ENCODE results near the gene TP73.
A peak's percentile ranks its signal among the peaks of the same experiment; 100 is the strongest.
"Not testable (repeated sequence)": the region's sequence is repeated elsewhere in the genome, so short reads cannot be mapped to it uniquely, and the experiment has no call there.

TP73 gene

GRCh38 chr1:3611170-3612019 lies 40.9 kb upstream of the TP73 start, which contains the start of gene MEGF6:
TSS of gene MEGF6 (minus strand) at chr1:3611508. CDS start at chr1:3611268, 240 bp downstream.
- TF ChIP-seq POLR2A (IDR thresholded peaks at IDR 0.05; ENCODE audit: low read depth, low read length): no peak
- DNase-seq (ENCODE audit: insufficient read length, low spot score): no peak

DNA sequence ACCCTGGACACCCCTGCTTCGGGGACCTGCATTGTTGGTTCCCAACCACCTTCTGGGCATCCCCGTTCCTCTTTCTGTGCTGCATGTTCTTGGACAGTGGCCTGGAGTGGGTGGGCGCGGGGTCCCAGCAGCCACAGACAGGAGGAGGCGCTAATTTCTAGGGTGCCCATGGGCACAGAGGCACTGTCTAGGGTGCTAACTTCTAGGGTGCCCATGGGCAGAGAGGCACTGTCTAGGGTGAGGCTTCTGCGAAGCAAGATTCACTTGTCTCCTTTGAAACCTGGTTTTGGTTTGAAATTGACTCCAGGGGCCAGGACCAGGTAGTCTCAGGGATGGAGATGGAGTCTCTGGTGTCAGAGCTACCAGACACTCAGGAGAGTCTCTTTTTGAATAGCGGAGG lies 40.2 kb upstream of the TP73 start:
- no peak for TF ChIP-seq POLR2A (IDR thresholded peaks at IDR 0.05; ENCODE audit: low read depth, low read length)
- FAIRE-seq (no peak), DNase-seq (ENCODE audit: insufficient read length, low spot score) (no peak)

More at GRCh38 chr1:3611170-3612019, 40.9 kb upstream of the TP73 start, which contains the start of gene MEGF6:
- FAIRE-seq: no peak

- FAIRE-seq (no peak), DNase-seq (ENCODE audit: insufficient read length, low spot score) (no peak)
- no peak for TF ChIP-seq POLR2A (IDR thresholded peaks at IDR 0.05; ENCODE audit: low read depth, low read length)
Measured at GRCh38 chr1:3614755-3615742, 37.3 kb upstream of the TP73 start.

DNA sequence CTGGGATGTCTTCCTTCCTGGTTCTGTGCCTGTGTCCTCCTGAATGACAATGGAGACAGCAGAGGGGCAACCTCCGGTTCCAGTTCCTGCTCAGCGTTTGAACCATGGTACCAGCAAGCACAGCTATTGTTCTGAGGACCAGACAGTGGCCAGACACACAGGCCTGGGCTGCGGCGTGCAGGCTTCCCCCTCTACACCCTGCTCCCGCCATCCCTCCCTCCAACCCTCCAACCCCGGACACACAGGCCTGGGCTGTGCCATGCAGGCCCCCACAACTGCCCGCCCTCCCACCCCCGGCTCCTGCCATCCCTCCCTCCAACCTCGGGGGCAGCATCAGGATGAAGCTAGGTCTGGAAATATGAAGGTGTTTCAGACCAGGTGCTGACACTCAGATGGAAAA lies 35.5 kb upstream of the TP73 start:
- FAIRE-seq: no peak
- no peak for TF ChIP-seq POLR2A (IDR thresholded peaks at IDR 0.05; ENCODE audit: low read depth, low read length)
- no peak for DNase-seq (ENCODE audit: insufficient read length, low spot score)

- no peak for TF ChIP-seq POLR2A (IDR thresholded peaks at IDR 0.05; ENCODE audit: low read depth, low read length)
- FAIRE-seq: no peak
- DNase-seq (ENCODE audit: insufficient read length, low spot score): no peak
Measured at GRCh38 chr1:3617806-3618345, 34.4 kb upstream of the TP73 start.

DNA sequence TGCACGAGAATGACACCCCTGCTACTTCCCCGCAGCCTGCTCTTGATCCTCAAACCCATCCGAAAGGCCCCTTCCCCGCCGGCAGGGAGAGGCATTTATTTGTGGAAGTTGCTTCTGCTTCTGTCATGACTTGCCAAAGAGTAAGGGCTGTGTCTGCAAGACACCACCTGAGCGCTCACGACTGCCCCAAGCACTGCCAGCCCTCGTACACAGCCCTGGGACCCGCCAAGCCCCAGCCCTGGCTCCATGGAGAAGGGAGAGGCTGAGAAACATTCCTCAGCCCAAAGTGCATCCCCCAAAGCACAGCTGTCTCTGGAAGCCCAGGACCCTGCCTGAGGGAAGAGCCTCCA lies 33.8 kb upstream of the TP73 start:
- DNase-seq (ENCODE audit: insufficient read length, low spot score) (no peak), FAIRE-seq (no peak)
- TF ChIP-seq POLR2A (IDR thresholded peaks at IDR 0.05; ENCODE audit: low read depth, low read length): no peak

- peak; percentile 48 for FAIRE-seq
Measured at GRCh38 chr1:3618881-3619671, 33.2 kb upstream of the TP73 start.

DNA sequence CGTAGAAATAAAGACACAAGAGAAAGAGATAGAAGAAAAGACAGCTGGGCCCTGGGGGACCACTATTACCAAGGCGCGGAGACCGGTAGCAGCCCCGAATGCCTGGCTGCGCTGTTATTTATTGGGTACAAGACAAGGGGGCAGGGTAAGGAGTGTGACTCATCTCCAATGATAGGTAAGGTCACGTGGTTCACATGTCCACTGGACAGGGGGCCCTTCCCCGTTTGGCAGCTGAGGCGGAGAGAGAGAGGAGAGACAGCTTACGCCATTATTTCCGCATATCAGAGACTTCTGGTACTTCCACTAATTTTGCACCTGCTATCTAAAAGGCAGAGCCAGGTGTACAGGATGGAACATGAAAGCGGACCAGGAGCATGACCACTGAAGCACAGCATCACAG lies 31.6 kb upstream of the TP73 start:
- DNase-seq (ENCODE audit: insufficient read length, low spot score) (no peak), FAIRE-seq (no peak)
- no peak for TF ChIP-seq POLR2A (IDR thresholded peaks at IDR 0.05; ENCODE audit: low read depth, low read length)

More at GRCh38 chr1:3618881-3619671, 33.2 kb upstream of the TP73 start:
- peak; percentile 62 for DNase-seq (ENCODE audit: insufficient read length, low spot score)
- no peak for TF ChIP-seq POLR2A (IDR thresholded peaks at IDR 0.05; ENCODE audit: low read depth, low read length)

GRCh38 chr1:3621151-3621671 lies 31.1 kb upstream of the TP73 start:
- FAIRE-seq; DNase-seq (ENCODE audit: insufficient read length, low spot score): not testable (repeated sequence)

DNA sequence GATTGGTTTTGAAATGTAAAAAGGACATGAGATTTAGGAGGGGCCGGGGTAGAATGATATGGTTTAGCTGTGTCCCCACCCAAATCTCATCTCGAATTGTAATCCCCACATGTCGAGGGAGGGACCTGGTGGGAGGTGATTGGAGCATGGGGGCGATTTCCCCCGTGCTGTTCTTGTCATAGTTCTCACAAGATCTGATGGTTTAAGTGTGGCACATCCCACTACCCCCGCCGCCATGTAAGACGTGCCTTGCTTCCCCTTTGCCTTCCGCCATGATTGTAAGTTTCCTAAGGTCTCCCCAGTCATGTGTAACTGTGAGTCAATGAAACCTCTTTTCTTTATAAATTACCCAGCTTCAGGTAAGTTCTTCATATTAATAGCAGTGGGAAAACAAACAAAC lies 30.2 kb upstream of the TP73 start:
- not testable (repeated sequence) for DNase-seq (ENCODE audit: insufficient read length, low spot score); FAIRE-seq

DNA sequence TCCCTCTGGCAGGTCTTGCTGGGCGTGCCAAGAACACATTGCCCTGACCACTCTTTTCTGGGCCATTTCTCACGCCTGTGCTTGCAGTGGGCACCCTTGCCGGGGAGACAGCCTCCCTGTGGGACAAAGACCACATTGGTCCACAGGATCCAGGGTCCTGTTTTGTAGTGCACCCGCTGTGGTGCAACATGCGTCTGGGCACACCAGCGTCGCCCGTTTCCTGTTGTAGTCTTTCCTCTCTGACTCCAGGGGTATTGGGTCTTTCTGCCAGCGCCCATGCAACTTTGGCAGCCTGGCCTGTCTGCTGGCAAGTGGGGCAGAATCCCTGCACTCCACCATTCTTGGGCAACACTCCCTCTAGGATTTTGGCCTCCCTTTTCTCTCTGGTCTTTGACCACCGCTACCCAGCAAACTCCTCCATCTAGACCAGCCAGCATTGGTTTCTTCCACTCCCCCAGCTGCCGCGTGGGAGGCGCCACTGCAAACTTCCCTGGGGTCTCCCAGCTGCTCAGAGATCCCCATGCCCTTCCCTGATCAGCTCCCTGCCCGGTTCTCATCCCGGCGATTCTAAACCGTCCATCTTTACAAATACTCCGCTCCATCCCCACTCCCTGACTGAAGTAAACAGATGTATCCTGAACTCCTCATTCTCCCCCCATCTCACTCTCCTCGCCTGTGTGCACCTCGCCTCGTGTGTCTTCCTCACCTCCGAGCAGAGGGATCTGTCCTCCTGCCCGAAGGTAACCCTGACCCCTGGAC lies 28.7 kb upstream of the TP73 start:
- no peak for DNase-seq (ENCODE audit: insufficient read length, low spot score)
- no peak for FAIRE-seq
- no peak for TF ChIP-seq POLR2A (IDR thresholded peaks at IDR 0.05; ENCODE audit: low read depth, low read length)

All from H54 (cell line).